ENCODE results near the gene COA1. TPM values are rescaled to one million over a fixed set of nuclear protein-coding genes. Genes with fewer than 3 reads are reported as not detected.
"Not testable (repeated sequence)": the region's sequence is repeated elsewhere in the genome, so short reads cannot be mapped to it uniquely, and the experiment has no call there.

COA1 gene
- total and polyA plus RNA-seq, 9 donors = 33.8 to 43.2 (median 37.7) TPM

DNA sequence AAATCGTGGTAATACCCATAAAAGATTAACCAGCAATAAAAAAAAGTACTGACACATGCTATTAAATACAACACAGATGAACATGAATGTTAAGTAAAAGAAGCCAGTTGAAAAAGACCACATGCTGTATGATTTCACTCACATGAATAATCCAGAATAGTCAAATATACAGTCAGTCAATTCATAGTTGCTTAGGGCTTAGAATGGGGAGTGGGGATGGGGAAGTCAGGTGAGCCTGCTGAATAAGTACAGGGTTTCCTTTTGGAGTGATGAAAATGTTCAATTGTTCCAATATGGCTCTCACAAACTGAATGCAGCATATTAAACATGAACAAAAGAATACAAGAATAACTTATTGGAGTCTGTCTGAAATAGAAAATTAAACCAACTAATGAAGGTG lies 1.8 kb downstream of the COA1 start:
- no CpG with 5 or more reads among the region's 1 CpG for WGBS (ENCODE audit: insufficient coverage)
- Histone ChIP-seq H3K27ac (ENCODE audit: low read length) (no peak overlapping the region), H3K36me3 (ENCODE audit: control insufficient read depth, insufficient read depth, low read length) (no peaks in the 10 kb centered on the region), H3K27me3 (ENCODE audit: control insufficient read depth, insufficient read depth, low read length) (no peaks in the 10 kb centered on the region), H3K4me3 (ENCODE audit: low read length) (no peak overlapping the region), H3K9me3 (replicated peaks; ENCODE audit: control insufficient read depth, low read depth, low read length) (no peaks in the 10 kb centered on the region), H3K4me1 (ENCODE audit: control insufficient read depth, insufficient read depth, low read length) (peaks cover 2% of the 10 kb centered on the region)
- no peak for DNase-seq

DNA sequence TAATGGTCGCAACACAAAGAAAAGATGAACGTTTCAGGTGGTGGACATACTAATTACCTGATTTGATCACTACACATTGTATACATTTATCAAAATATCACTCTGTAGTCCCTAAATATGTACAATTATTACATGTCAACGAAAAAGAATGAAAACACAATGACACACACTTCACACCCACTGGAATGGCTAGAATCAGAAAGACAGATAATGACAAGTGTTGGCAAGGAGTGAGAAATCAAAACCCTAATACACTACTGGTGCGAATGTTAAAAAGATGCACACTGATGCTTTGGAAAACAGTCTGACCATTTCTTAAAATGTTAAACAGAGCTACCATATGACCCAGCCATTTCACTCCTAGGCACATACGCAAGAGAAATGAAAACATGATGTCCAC lies 2.3 kb downstream of the COA1 start:
- H3K4me3 ChIP-seq (ENCODE audit: low read length) = no peak overlapping the region
- 100% methylated on average over 1 of the region's 5 CpGs for WGBS (ENCODE audit: insufficient coverage)
- no peak for DNase-seq
- H3K27ac ChIP-seq (ENCODE audit: low read length) = no peak overlapping the region
- no peaks in the 10 kb centered on the region for H3K36me3 ChIP-seq (ENCODE audit: control insufficient read depth, insufficient read depth, low read length)
- H3K4me1 ChIP-seq (ENCODE audit: control insufficient read depth, insufficient read depth, low read length) = peaks cover 2% of the 10 kb centered on the region
- no peaks in the 10 kb centered on the region for H3K9me3 ChIP-seq (replicated peaks; ENCODE audit: control insufficient read depth, low read depth, low read length)
- H3K27me3 ChIP-seq (ENCODE audit: control insufficient read depth, insufficient read depth, low read length) = no peaks in the 10 kb centered on the region

DNA sequence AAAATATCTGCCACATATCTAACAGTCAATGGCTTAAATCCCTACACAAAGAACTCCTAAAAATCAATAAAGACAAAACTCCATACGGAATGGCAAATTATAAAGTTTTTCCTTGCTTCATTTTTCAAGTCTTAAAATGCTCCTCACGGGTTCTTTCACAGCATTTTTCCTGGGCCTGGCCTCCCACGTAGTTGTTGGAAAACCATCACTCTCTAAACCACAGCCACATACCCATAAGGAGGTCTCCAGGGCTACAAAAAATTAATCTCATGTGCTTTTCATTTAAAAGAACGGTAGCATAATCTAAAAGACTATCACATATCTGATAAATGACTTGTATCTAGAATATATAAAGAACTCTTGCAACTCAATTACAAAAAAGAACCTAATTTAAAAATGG lies 2.9 kb downstream of the COA1 start:
- Histone ChIP-seq H3K27me3 (ENCODE audit: control insufficient read depth, insufficient read depth, low read length) (no peaks in the 10 kb centered on the region), H3K27ac (ENCODE audit: low read length) (no peak overlapping the region), H3K36me3 (ENCODE audit: control insufficient read depth, insufficient read depth, low read length) (no peaks in the 10 kb centered on the region), H3K4me3 (ENCODE audit: low read length) (no peak overlapping the region), H3K9me3 (replicated peaks; ENCODE audit: control insufficient read depth, low read depth, low read length) (no peaks in the 10 kb centered on the region), H3K4me1 (ENCODE audit: control insufficient read depth, insufficient read depth, low read length) (peaks cover 2% of the 10 kb centered on the region)
- DNase-seq = no peak
- 72% methylated on average over 3 of the region's 4 CpGs for WGBS (ENCODE audit: insufficient coverage)

DNA sequence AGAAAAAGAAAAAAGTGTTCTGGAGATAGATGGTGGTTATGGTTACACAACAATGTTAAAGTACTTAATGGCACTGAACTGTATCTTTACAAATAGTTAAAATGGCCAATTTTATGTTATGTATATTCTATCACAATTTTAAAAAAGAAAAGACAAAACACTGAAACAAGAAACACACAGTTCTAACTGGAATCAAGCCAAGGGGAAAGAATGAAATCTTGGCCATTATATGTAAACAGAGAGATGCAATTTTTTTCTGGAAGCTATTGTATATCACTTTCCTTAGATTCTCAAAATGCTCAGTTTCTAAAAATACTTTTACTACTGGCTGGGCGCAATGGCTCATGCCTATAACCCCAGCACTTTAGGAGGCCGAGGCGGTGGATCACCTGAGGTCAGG lies 4.1 kb downstream of the COA1 start:
- no peaks in the 10 kb centered on the region for H3K36me3 ChIP-seq (ENCODE audit: control insufficient read depth, insufficient read depth, low read length)
- no peaks in the 10 kb centered on the region for H3K9me3 ChIP-seq (replicated peaks; ENCODE audit: control insufficient read depth, low read depth, low read length)
- no peak overlapping the region for H3K27ac ChIP-seq (ENCODE audit: low read length)
- no peak overlapping the region for H3K4me3 ChIP-seq (ENCODE audit: low read length)
- H3K4me1 ChIP-seq (ENCODE audit: control insufficient read depth, insufficient read depth, low read length) = peaks cover 2% of the 10 kb centered on the region
- 60% methylated on average over 1 of the region's 3 CpGs for WGBS (ENCODE audit: insufficient coverage)
- H3K27me3 ChIP-seq (ENCODE audit: control insufficient read depth, insufficient read depth, low read length) = no peaks in the 10 kb centered on the region
- no peak for DNase-seq

DNA sequence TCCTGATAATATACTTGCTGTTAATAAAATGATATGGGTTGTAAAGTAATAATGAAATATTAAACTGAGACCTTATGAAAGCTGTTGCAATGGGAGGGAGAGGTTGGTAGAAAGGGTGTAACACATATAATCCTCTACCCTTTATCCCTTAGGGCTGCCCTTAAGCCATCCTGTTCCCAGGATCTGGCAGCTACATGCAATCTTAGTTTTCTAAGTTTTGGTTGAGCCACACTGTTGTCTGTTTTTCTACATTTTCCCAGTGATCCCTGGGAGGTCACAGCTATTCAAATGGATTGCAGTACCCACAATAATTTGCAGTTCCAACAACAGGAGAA lies 6.3 kb downstream of the COA1 start:
- H3K27ac ChIP-seq (ENCODE audit: low read length) = no peak overlapping the region

DNA sequence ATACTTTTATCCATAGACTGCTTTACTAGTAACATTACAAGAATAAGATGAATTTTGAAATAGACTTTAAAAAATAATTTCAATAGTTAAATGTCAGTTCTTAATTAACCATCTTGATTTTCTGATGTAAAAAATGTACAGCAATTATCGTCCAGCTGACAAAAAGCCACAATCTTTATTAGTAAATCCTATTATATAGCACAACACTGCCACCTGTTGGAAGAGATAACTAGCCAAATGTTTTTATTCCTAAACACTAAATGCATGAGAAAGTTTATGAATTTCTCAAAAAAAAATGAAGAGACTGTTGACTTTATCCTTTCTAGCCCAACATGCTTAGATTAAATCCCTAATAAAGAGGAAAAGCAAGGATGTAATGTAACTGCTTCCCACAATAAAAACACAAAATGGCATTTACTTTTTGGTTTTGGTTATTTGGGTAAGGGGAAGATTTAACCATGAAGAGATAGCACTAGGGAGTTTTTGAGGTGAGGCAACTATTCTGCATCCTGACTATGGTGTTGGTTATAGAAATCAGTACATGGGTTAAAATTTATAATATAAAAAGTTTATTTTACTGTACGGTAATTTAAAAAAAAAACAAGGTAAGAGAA lies 8.0 kb downstream of the COA1 start:
- Histone ChIP-seq H3K9me3 (replicated peaks; ENCODE audit: control insufficient read depth, low read depth, low read length) (no peaks in the 10 kb centered on the region), H3K4me1 (ENCODE audit: control insufficient read depth, insufficient read depth, low read length) (no peaks in the 10 kb centered on the region), H3K36me3 (ENCODE audit: control insufficient read depth, insufficient read depth, low read length) (no peaks in the 10 kb centered on the region), H3K27ac (ENCODE audit: low read length) (no peak overlapping the region), H3K27me3 (ENCODE audit: control insufficient read depth, insufficient read depth, low read length) (no peaks in the 10 kb centered on the region), H3K4me3 (ENCODE audit: low read length) (no peak overlapping the region)
- WGBS (ENCODE audit: insufficient coverage) = no CpG with 5 or more reads among the region's 2 CpGs
- DNase-seq = peak; percentile 71

More for the DNA sequence above, 6.3 kb downstream of the COA1 start:
- no peak for DNase-seq
- no peak overlapping the region for H3K4me3 ChIP-seq (ENCODE audit: low read length)
- H3K9me3 ChIP-seq (replicated peaks; ENCODE audit: control insufficient read depth, low read depth, low read length) = no peaks in the 10 kb centered on the region
- no peaks in the 10 kb centered on the region for H3K27me3 ChIP-seq (ENCODE audit: control insufficient read depth, insufficient read depth, low read length)
- H3K36me3 ChIP-seq (ENCODE audit: control insufficient read depth, insufficient read depth, low read length) = no peaks in the 10 kb centered on the region
- no peaks in the 10 kb centered on the region for H3K4me1 ChIP-seq (ENCODE audit: control insufficient read depth, insufficient read depth, low read length)

DNA sequence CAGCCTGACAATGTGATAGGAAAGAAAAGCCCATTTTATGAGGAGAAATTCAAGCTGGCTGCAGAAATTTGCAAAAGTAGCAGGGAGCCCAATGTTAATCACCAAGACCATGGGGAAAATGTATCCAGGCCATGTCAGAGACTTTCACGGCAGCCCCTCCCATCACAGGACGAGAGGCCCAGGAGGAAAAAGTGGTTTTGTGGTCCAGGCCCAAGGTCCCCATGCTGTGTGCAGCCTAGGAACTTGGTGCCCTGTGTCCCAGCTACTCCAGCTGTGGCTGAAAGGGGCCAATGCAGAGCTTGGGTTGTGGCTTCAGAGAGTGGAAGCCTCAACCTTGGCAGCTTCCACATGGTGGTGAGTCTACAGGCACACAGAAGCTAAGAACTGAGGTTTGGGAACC lies 12.7 kb downstream of the COA1 start:
- Histone ChIP-seq H3K9me3 (replicated peaks; ENCODE audit: control insufficient read depth, low read depth, low read length) (no peaks in the 10 kb centered on the region), H3K27me3 (ENCODE audit: control insufficient read depth, insufficient read depth, low read length) (no peaks in the 10 kb centered on the region), H3K36me3 (ENCODE audit: control insufficient read depth, insufficient read depth, low read length) (peaks cover 3% of the 10 kb centered on the region), H3K4me1 (ENCODE audit: control insufficient read depth, insufficient read depth, low read length) (no peaks in the 10 kb centered on the region), H3K4me3 (ENCODE audit: low read length) (no peak overlapping the region), H3K27ac (ENCODE audit: low read length) (no peak overlapping the region)
- no CpG with 5 or more reads among the region's 2 CpGs for WGBS (ENCODE audit: insufficient coverage)
- no peak for DNase-seq

DNA sequence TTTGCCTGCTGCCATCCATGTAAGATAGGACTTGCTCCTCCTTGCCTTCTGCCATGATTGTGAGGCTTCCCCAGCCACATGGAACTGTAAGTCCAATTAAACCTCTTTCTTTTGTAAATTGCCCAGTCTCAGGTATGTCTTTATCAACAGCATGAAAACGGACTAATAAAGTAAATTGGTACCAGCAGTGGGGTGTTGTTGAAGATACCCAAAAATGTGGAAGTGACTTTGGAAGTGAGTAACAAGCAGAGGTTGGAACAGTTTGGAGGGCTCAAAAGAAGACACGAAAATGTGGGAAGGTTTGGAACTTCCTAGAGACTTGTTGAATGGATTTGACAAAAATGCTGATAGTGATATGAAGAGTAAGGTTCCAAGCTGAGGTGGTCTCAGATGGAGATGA lies 13.4 kb downstream of the COA1 start:
- 96% methylated on average over 2 of the region's 2 CpGs for WGBS (ENCODE audit: insufficient coverage)

DNA sequence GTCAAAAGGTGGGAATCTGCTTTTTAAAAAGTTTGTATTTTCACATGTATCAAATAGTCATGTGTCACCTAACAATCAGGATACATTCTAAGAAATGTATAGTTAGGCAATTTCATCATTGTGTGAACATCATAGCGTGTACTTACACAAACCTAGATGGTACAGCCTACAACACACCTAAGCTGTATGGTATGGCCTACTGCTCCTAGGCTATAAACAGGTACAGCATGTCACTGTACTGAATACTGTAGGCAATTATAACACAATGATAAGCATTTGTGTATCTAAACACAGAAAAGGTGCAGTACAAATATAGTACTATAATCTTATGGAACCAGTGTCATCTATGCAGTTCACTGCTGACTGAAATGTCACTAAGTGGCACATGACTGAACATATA lies 17.8 kb downstream of the COA1 start:
- H3K4me1 ChIP-seq (ENCODE audit: control insufficient read depth, insufficient read depth, low read length) = no peaks in the 10 kb centered on the region
- no CpG with 5 or more reads among the region's 1 CpG for WGBS (ENCODE audit: insufficient coverage)

More for the DNA sequence above, 13.4 kb downstream of the COA1 start:
- not testable (repeated sequence) for H3K9me3 ChIP-seq (replicated peaks; ENCODE audit: control insufficient read depth, low read depth, low read length); H3K36me3 ChIP-seq (ENCODE audit: control insufficient read depth, insufficient read depth, low read length); DNase-seq; H3K4me1 ChIP-seq (ENCODE audit: control insufficient read depth, insufficient read depth, low read length); H3K4me3 ChIP-seq (ENCODE audit: low read length); H3K27me3 ChIP-seq (ENCODE audit: control insufficient read depth, insufficient read depth, low read length); H3K27ac ChIP-seq (ENCODE audit: low read length)

DNA sequence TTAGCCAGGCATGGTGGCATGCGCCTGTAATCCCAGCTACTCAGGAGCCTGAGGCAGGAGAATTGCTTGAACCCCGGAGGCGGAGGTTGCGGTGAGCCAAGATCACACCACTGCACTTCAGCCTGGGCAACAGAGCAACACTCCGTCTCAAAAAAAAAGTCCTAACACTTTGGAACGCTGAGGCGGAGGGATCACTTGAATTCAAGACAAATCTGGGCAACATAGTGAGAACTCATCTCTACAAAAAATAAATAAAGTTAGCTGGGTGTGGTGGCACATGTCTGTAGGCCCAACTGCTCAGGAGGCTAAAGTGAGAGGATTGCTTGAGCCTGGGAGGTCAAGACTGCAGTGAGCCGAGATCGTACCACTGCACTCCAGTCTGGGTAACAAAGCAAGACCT lies 21.3 kb downstream of the COA1 start:
- H3K9me3 ChIP-seq (replicated peaks; ENCODE audit: control insufficient read depth, low read depth, low read length); DNase-seq; H3K27ac ChIP-seq (ENCODE audit: low read length); H3K4me1 ChIP-seq (ENCODE audit: control insufficient read depth, insufficient read depth, low read length); H3K4me3 ChIP-seq (ENCODE audit: low read length); H3K27me3 ChIP-seq (ENCODE audit: control insufficient read depth, insufficient read depth, low read length); H3K36me3 ChIP-seq (ENCODE audit: control insufficient read depth, insufficient read depth, low read length): not testable (repeated sequence)
- 98% methylated on average over 5 of the region's 9 CpGs for WGBS (ENCODE audit: insufficient coverage)

More for the DNA sequence above, 17.8 kb downstream of the COA1 start:
- Histone ChIP-seq H3K9me3 (replicated peaks; ENCODE audit: control insufficient read depth, low read depth, low read length) (no peaks in the 10 kb centered on the region), H3K4me3 (ENCODE audit: low read length) (no peak overlapping the region), H3K27me3 (ENCODE audit: control insufficient read depth, insufficient read depth, low read length) (no peaks in the 10 kb centered on the region), H3K27ac (ENCODE audit: low read length) (no peak overlapping the region), H3K36me3 (ENCODE audit: control insufficient read depth, insufficient read depth, low read length) (peaks cover 3% of the 10 kb centered on the region)
- DNase-seq = no peak

DNA sequence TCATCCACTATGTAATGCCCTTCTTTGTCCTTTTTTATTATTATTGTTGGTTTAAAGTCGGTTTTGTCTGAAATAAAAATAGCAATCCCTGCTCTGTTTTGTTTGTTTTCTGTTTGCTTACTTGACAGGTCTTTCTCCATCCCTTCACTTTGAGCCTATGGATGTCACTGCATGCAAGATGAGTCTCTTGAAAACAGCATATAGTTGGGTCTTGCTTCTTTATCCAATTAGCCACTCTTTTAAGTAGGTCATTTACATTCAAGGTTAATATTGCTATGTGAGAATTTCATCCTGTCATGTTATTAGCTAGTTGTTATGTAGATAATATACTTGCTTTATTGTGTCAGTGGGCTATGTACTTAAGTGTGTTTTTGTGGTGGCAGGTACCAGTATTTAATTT lies 25.8 kb downstream of the COA1 start:
- Histone ChIP-seq H3K27me3 (ENCODE audit: control insufficient read depth, insufficient read depth, low read length) (no peaks in the 10 kb centered on the region), H3K9me3 (replicated peaks; ENCODE audit: control insufficient read depth, low read depth, low read length) (peaks cover 2% of the 10 kb centered on the region), H3K27ac (ENCODE audit: low read length) (no peak overlapping the region), H3K4me3 (ENCODE audit: low read length) (no peak overlapping the region), H3K36me3 (ENCODE audit: control insufficient read depth, insufficient read depth, low read length) (peaks cover 9% of the 10 kb centered on the region), H3K4me1 (ENCODE audit: control insufficient read depth, insufficient read depth, low read length) (no peaks in the 10 kb centered on the region)
- DNase-seq = no peak
- WGBS (ENCODE audit: insufficient coverage) = no CpG with 5 or more reads among the region's 1 CpG

Data from muscle of leg (tissue), 11 donors.